ENCODE measurements around the gene DNAH3.

DNA sequence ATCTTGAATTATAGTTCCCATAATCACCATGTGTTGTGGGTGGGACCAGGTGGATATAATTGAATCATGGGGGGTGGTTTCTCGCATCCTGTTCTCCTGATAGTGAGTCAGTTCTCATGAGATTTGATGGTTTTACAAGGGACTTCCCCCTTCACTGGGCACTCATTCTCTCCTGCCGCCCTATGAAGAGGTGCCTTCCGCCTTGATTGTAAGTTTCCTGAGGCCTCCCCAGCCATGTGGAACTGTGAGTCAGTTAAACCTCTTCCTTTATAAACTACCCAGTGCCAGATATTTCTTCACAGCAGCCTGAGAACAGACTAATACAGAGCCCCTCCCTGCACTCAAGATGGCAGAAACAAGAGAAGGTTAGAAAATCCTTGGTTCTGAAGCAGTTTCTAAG, 34.2 kb upstream of the DNAH3 start:
- TF ChIP-seq ZNF274 (IDR thresholded peaks at IDR 0.05; ENCODE audit: low read depth, low read length) (no peak), SUZ12 (IDR thresholded peaks at IDR 0.05; ENCODE audit: extremely low read depth, insufficient read depth, insufficient read length) (no peak), YY1 (IDR thresholded peaks at IDR 0.05; ENCODE audit: insufficient read depth, insufficient read length) (no peak)

All from NT2/D1 (cell line).